ENCODE results near the gene DIPK2B. TPM values are rescaled to one million over a fixed set of nuclear protein-coding genes. Genes with fewer than 3 reads are reported as not detected.

DIPK2B gene
- total RNA-seq, 1 experiment from 2014 or later: not detected

DNA sequence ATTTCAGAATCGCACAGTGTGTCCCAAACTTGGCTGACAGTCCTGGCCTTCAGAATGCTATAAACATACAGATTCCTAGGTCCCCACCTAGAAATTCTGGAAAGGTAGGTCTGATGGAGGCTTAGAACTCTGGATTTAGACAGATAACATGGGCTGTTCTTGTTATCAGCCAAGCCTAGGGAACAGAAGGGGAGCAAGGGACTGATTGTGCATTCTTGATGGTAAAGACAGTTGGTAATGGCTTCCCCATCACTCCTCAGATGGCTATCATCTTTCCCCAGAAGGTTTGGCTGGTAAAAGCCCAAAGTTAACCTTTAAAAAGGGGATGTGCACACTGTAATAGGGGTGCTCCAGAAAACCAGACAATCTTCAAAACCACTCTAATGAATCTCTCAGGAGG, 35.7 kb downstream of the DIPK2B start:
- Histone ChIP-seq H3K9ac (ENCODE audit: extremely low read depth, insufficient read length, low read length) (no peak overlapping the region), H3K4me2 (ENCODE audit: insufficient read depth, insufficient read length, low read length) (no peak overlapping the region), H2BK20ac (ENCODE audit: low read depth, low read length, poor library complexity, severe bottlenecking) (no peak overlapping the region), H2BK15ac (ENCODE audit: low read depth, low read length) (no peak overlapping the region), H3K18ac (ENCODE audit: insufficient read length, low read depth, low read length) (no peak overlapping the region), H3K14ac (ENCODE audit: insufficient read depth, low read length) (no peak overlapping the region), H4K5ac (ENCODE audit: insufficient read length, low read depth, low read length) (no peak overlapping the region), H2BK120ac (ENCODE audit: low read depth, low read length, poor library complexity, severe bottlenecking) (no peak overlapping the region), H3K4me1 (ENCODE audit: insufficient read depth, low read length) (no peaks in the 10 kb centered on the region), H2AFZ (ENCODE audit: low read length) (no peak overlapping the region), H3K79me2 (ENCODE audit: insufficient read depth, low read length) (no peaks in the 10 kb centered on the region), H3K56ac (ENCODE audit: insufficient read length, low read depth, low read length) (no peak overlapping the region), H3K9me3 (ENCODE audit: control insufficient read depth, low read depth, low read length) (peaks cover 46% of the 10 kb centered on the region), H3K27ac (ENCODE audit: insufficient read length, low read depth, low read length) (no peak overlapping the region), H4K20me1 (ENCODE audit: control insufficient read depth, insufficient read depth, insufficient read length) (no peaks in the 10 kb centered on the region), H4K91ac (ENCODE audit: insufficient read length, low read depth, low read length) (no peak overlapping the region), H2BK5ac (ENCODE audit: insufficient read length, low read length) (no peak overlapping the region), H2AK5ac (ENCODE audit: insufficient read length, low read length) (no peak overlapping the region), H4K8ac (replicated peaks; ENCODE audit: insufficient read length, low read depth, low read length) (no peak overlapping the region), H3K79me1 (ENCODE audit: insufficient read depth, low read depth, low read length, poor library complexity, severe bottlenecking) (no peaks in the 10 kb centered on the region), H3K27me3 (ENCODE audit: insufficient read depth, low read length) (no peaks in the 10 kb centered on the region), H2BK12ac (ENCODE audit: insufficient read length, low read depth, low read length) (no peak overlapping the region), H3K23me2 (ENCODE audit: insufficient read length, low read depth, low read length, poor library complexity, severe bottlenecking) (no peaks in the 10 kb centered on the region), H3T11ph (ENCODE audit: low read length) (no peak overlapping the region), H3K23ac (ENCODE audit: insufficient read length, low read depth, low read length) (no peak overlapping the region), H3K4ac (ENCODE audit: low read depth, low read length) (no peak overlapping the region)
- DNase-seq: no peak
- Mint-ChIP-seq H3K4me3 (no peak overlapping the region), H3K36me3 (ENCODE audit: insufficient read depth in 1 of 3, low read depth in 3 of 3) (peaks cover 0 to 12% (median 0%) of the 10 kb centered on the region in 3 experiments; a peak in 5 of 7 replicates), H3K27ac (no peak overlapping the region), H3K4me1 (no peaks in the 10 kb centered on the region), H3K9me3 (peaks cover 65% of the 10 kb centered on the region in 2 experiments), H3K27me3 (ENCODE audit: low read depth) (no peaks in the 10 kb centered on the region)
- WGBS (ENCODE audit: extremely low coverage, insufficient read length, low lambda C conversion rate): no CpG with 5 or more reads among the region's 1 CpG
- TF ChIP-seq, protein P1, sequence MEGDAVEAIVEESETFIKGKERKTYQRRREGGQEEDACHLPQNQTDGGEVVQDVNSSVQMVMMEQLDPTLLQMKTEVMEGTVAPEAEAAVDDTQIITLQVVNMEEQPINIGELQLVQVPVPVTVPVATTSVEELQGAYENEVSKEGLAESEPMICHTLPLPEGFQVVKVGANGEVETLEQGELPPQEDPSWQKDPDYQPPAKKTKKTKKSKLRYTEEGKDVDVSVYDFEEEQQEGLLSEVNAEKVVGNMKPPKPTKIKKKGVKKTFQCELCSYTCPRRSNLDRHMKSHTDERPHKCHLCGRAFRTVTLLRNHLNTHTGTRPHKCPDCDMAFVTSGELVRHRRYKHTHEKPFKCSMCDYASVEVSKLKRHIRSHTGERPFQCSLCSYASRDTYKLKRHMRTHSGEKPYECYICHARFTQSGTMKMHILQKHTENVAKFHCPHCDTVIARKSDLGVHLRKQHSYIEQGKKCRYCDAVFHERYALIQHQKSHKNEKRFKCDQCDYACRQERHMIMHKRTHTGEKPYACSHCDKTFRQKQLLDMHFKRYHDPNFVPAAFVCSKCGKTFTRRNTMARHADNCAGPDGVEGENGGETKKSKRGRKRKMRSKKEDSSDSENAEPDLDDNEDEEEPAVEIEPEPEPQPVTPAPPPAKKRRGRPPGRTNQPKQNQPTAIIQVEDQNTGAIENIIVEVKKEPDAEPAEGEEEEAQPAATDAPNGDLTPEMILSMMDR (conservative IDR thresholded peaks at IDR 0.05): no peak
